BE2C (cell line): ENCODE data around the gene PCDH15.
"Not testable (repeated sequence)": the region's sequence is repeated elsewhere in the genome, so short reads cannot be mapped to it uniquely, and the experiment has no call there.

ENCODE experiments used
- DNase-seq: peaks from one replicate; pipeline ENCODE4 v3.0.0-alpha.2; 2020
- H3K27me3 ChIP-seq: fragments of 250-450 bp; sonication (Bioruptor Pico); 2 replicates; pipeline ENCODE4 v1.5.1; 2020; ENCODE audit warnings: mild to moderate bottlenecking
- H3K36me3 ChIP-seq: fragments of 250-450 bp; sonication (Bioruptor Pico); 2 replicates; pipeline ENCODE4 v1.5.1; 2020; ENCODE audit warnings: mild to moderate bottlenecking
- H3K4me1 ChIP-seq: fragments of 250-450 bp; sonication (Bioruptor Pico); 2 replicates; pipeline ENCODE4 v1.5.1; 2020
- H3K4me3 ChIP-seq: 2 replicates; pipeline ENCODE4 v1.5.1; 2011; ENCODE audit warnings: low read depth, low read length
- H3K9me3 ChIP-seq: fragments of 250-450 bp; sonication (Bioruptor Pico); 2 replicates; pipeline ENCODE4 v1.5.1; 2020
- CTCF ChIP-seq: IDR thresholded peaks from 2 replicates; pipeline ENCODE4 v1.5.1; 2012; ENCODE audit warnings: mild to moderate bottlenecking, low read depth, low read length

PCDH15 gene

GRCh38 chr10:53957401-53957800 is 843.6 kb downstream of the PCDH15 start:
- H3K27me3 ChIP-seq, result no peaks in the 10 kb centered on the region
- no peak overlapping the region for H3K4me3 ChIP-seq
- no peak for TF ChIP-seq CTCF
- H3K36me3 ChIP-seq, result no peaks in the 10 kb centered on the region
- no peak for DNase-seq
- no peaks in the 10 kb centered on the region for H3K9me3 ChIP-seq
- no peaks in the 10 kb centered on the region for H3K4me1 ChIP-seq

GRCh38 chr10:53955091-53955490 is 845.9 kb downstream of the PCDH15 start:
- no peak for DNase-seq
- TF ChIP-seq CTCF, result no peak
- Histone ChIP-seq H3K27me3 (no peaks in the 10 kb centered on the region), H3K9me3 (no peaks in the 10 kb centered on the region), H3K36me3 (no peaks in the 10 kb centered on the region), H3K4me1 (no peaks in the 10 kb centered on the region), H3K4me3 (no peak overlapping the region)

- H3K36me3 ChIP-seq, result no peaks in the 10 kb centered on the region
- DNase-seq, result no peak
- H3K4me1 ChIP-seq, result no peaks in the 10 kb centered on the region
- no peaks in the 10 kb centered on the region for H3K27me3 ChIP-seq
- no peak for TF ChIP-seq CTCF
- no peak overlapping the region for H3K4me3 ChIP-seq
- no peaks in the 10 kb centered on the region for H3K9me3 ChIP-seq
Measured at GRCh38 chr10:53952698-53953630, 848.1 kb downstream of the PCDH15 start.

GRCh38 chr10:53939654-53940053 is 861.4 kb downstream of the PCDH15 start:
- Histone ChIP-seq H3K36me3 (no peaks in the 10 kb centered on the region), H3K4me3 (no peak overlapping the region), H3K9me3 (no peaks in the 10 kb centered on the region), H3K4me1 (no peaks in the 10 kb centered on the region), H3K27me3 (no peaks in the 10 kb centered on the region)
- DNase-seq, result no peak
- no peak for TF ChIP-seq CTCF

- no peaks in the 10 kb centered on the region for H3K36me3 ChIP-seq
- DNase-seq, result no peak
- no peaks in the 10 kb centered on the region for H3K4me1 ChIP-seq
- H3K27me3 ChIP-seq, result no peaks in the 10 kb centered on the region
- H3K9me3 ChIP-seq, result no peaks in the 10 kb centered on the region
- TF ChIP-seq CTCF, result no peak
- no peak overlapping the region for H3K4me3 ChIP-seq
Measured at GRCh38 chr10:53930648-53931047, 870.4 kb downstream of the PCDH15 start.

GRCh38 chr10:53924051-53924700 is 876.9 kb downstream of the PCDH15 start:
- H3K36me3 ChIP-seq, H3K9me3 ChIP-seq, H3K4me3 ChIP-seq, DNase-seq, H3K27me3 ChIP-seq, H3K4me1 ChIP-seq: not testable (repeated sequence)
